Measurements from ENCODE around the gene EDDM3A.

- TF ChIP-seq EZH2 (IDR thresholded peaks at IDR 0.05) = no peak
- TF ChIP-seq POLR2AphosphoS5 (IDR thresholded peaks at IDR 0.05; ENCODE audit: borderline replicate concordance, low read depth, low read length) = no peak
- TF ChIP-seq FOXP2 (optimal IDR thresholded peaks at IDR 0.05; ENCODE audit: control extremely low read depth, extremely low read length, insufficient read depth) = no peak
Measured at GRCh38 chr14:20775043-20775442, 29.4 kb downstream of the EDDM3A start.
